A549 (cell line): ENCODE results near the gene CC2D1B.

Experiments
- RAD21 ChIP-seq, 2 experiments: fragments of >200 bp in 1 of 2; sonication (Bioruptor Twin) in 1 of 2; formaldehyde crosslinking in 1 of 2; IDR thresholded peaks in 1 of 2; conservative IDR thresholded peaks in 1 of 2; 2 replicates in 1 of 2; 3 replicates in 1 of 2; pipeline ENCODE4 v1.6.1; 2012 to 2018; ENCODE audit warnings: inconsistent platforms in 1 of 2
- TF ChIP-seq, protein P1 (sequence below): fragments of >200 bp; sonication (Bioruptor Twin); formaldehyde crosslinking; IDR thresholded peaks from 3 replicates; pipeline ENCODE4 v1.5.1; 2016

DNA sequence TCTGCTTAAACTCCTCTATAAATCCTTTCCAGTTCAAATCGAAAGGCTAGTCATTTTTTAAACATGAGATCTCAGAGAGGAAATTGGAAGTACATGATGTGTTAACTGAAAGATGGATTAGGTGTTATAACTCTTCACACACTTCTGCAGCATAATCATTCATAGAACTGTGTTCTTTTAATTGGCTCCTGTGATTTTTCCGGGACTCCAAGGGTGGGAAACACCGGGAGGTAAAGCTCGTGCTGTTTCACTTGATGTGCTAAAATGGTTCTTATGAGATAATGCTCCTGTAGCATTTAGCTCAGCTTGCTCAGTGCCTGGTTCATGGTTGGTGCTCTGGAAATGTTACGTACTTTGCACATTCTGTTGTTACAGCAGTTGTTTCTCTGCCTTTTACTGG, 40.2 kb downstream of the CC2D1B start:
- TF ChIP-seq, protein P1, sequence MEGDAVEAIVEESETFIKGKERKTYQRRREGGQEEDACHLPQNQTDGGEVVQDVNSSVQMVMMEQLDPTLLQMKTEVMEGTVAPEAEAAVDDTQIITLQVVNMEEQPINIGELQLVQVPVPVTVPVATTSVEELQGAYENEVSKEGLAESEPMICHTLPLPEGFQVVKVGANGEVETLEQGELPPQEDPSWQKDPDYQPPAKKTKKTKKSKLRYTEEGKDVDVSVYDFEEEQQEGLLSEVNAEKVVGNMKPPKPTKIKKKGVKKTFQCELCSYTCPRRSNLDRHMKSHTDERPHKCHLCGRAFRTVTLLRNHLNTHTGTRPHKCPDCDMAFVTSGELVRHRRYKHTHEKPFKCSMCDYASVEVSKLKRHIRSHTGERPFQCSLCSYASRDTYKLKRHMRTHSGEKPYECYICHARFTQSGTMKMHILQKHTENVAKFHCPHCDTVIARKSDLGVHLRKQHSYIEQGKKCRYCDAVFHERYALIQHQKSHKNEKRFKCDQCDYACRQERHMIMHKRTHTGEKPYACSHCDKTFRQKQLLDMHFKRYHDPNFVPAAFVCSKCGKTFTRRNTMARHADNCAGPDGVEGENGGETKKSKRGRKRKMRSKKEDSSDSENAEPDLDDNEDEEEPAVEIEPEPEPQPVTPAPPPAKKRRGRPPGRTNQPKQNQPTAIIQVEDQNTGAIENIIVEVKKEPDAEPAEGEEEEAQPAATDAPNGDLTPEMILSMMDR, result no peak
- no peak for TF ChIP-seq RAD21 (conservative IDR thresholded peaks at IDR 0.05 in 1 of 2, IDR thresholded peaks at IDR 0.05 in 1 of 2)
